PC-9 (cell line): Measurements from ENCODE around the gene CA12. TPM values are rescaled to one million over a fixed set of nuclear protein-coding genes. Genes with fewer than 3 reads are reported as not detected.
A peak's percentile ranks its signal among the peaks of the same experiment; 100 is the strongest.

Source experiments
- BruUV-seq: library from RNA; stranded (reverse); fragments of 400-500 nt; replicated peaks from 2 replicates; lab custom pipeline; 2021; lab: Mats Ljungman, UMichigan
- CTCF ChIA-PET: fragments of 300-600 bp; sonication (Branson Sonifier 250); formaldehyde crosslinking; loops from one replicate; lab custom pipeline; 2022; ENCODE audit warnings: antibody characterized with exemption; lab: Charles Lee
- POLR2A ChIA-PET: fragments of 300-600 bp; sonication (Branson Sonifier 250); formaldehyde crosslinking; loops from one replicate; lab custom pipeline; 2022; ENCODE audit warnings: antibody characterized with exemption; ENCODE audit not compliant: unreplicated experiment; lab: Charles Lee
- DNase-seq, 2 experiments: peaks; one replicate each; pipeline versions ENCODE4 v3.0.0 to v3.0.0-alpha.2; 2015 to 2022; ENCODE audit warnings: mixed read lengths in 1 of 2
- H2AFZ ChIP-seq: fragments of 200-600 bp; sonication (generic); 2 replicates; pipeline ENCODE4 v1.8.1; 2017; ENCODE audit warnings: antibody characterized with exemption
- H3F3A ChIP-seq: fragments of 200-600 bp; sonication (generic); 2 replicates; pipeline ENCODE4 v1.8.1; 2017; ENCODE audit warnings: antibody characterized with exemption, mild to moderate bottlenecking, low read depth; ENCODE audit not compliant: insufficient read depth
- H3K27ac ChIP-seq: fragments of 200-600 bp; sonication (generic); 2 replicates; pipeline ENCODE4 v1.6.1; 2016; ENCODE audit warnings: mixed run types
- H3K27me3 ChIP-seq: fragments of 200-600 bp; sonication (generic); 2 replicates; pipeline ENCODE4 v1.6.1; 2016; ENCODE audit warnings: low read depth, mixed run types; ENCODE audit not compliant: insufficient read depth
- H3K36me3 ChIP-seq: fragments of 200-600 bp; sonication (generic); 2 replicates; pipeline ENCODE4 v1.6.1; 2016; ENCODE audit warnings: low read depth, mixed run types
- H3K4me1 ChIP-seq: fragments of 200-600 bp; sonication (generic); replicated peaks from 2 replicates; pipeline ENCODE4 v1.6.1; 2016; ENCODE audit warnings: mixed run types; ENCODE audit not compliant: insufficient read depth
- H3K4me2 ChIP-seq: fragments of 200-600 bp; sonication (generic); 2 replicates; pipeline ENCODE4 v1.6.1; 2017; ENCODE audit warnings: mixed run types
- H3K4me3 ChIP-seq: fragments of 200-600 bp; sonication (generic); 2 replicates; pipeline ENCODE4 v1.6.1; 2016; ENCODE audit warnings: mixed run types
- H3K79me2 ChIP-seq: fragments of 200-600 bp; sonication (generic); 2 replicates; pipeline ENCODE4 v1.6.1; 2017; ENCODE audit warnings: low read depth, mixed run types
- H3K9me2 ChIP-seq: fragments of 200-600 bp; sonication (generic); 2 replicates; pipeline ENCODE4 v1.8.1; 2017; ENCODE audit warnings: mild to moderate bottlenecking; ENCODE audit not compliant: insufficient read depth
- H3K9me3 ChIP-seq: fragments of 200-600 bp; sonication (generic); 2 replicates; pipeline ENCODE4 v1.8.1; 2016; ENCODE audit warnings: low read depth; ENCODE audit not compliant: insufficient read depth
- H4K20me1 ChIP-seq: fragments of 200-600 bp; sonication (generic); 2 replicates; pipeline ENCODE4 v1.8.1; 2017; ENCODE audit not compliant: insufficient read depth
- EZH2 ChIP-seq: fragments of 200-600 bp; sonication (generic); IDR thresholded peaks from 2 replicates; pipeline ENCODE4 v1.8.0; 2017; ENCODE audit warnings: antibody characterized with exemption, low read depth
- intact Hi-C: fragments of 100-400 bp; cut with micrococcal nuclease; formaldehyde crosslinking; loops from one replicate; pipeline ENCODE4 v1.10.0; 2022; ENCODE audit not compliant: unreplicated experiment
- total RNA-seq: library from RNA; stranded (reverse); gene quantifications from 2 replicates; pipeline ENCODE4 v1.2.3, GENCODE V29; 2021
- TF ChIP-seq, protein P1 (sequence below): fragments of 200-600 bp; sonication (generic); conservative IDR thresholded peaks from 2 replicates; pipeline ENCODE4 v1.6.1; 2017; ENCODE audit warnings: mixed run types, antibody characterized with exemption, mild to moderate bottlenecking, moderate library complexity

The CA12 gene
- total RNA-seq, 1 experiment from 2014 or later: 4.6 TPM

DNA sequence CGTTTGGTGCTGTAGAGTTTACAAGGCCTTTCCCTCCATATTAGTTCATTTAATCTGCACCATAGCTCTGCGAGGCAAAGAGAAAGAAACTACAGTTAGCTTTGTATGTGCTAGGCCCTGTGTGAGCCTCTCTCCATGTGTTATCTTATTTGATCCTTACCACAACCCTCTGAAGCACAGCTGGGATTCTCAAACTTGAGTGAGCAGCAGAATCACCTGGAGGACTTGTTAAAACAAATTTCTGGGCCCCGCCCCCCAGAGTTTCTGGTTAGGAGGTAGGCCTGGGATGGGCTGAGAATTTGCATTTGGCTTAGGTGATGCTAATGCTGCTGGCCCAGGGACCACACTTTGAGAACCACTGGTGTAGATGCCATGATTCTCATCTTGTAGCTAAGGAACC, 12.3 kb downstream of the CA12 start:
- no peak overlapping the region for H3K4me2 ChIP-seq
- H2AFZ ChIP-seq: no peak overlapping the region
- TF ChIP-seq EZH2: no peak
- TF ChIP-seq, protein P1, sequence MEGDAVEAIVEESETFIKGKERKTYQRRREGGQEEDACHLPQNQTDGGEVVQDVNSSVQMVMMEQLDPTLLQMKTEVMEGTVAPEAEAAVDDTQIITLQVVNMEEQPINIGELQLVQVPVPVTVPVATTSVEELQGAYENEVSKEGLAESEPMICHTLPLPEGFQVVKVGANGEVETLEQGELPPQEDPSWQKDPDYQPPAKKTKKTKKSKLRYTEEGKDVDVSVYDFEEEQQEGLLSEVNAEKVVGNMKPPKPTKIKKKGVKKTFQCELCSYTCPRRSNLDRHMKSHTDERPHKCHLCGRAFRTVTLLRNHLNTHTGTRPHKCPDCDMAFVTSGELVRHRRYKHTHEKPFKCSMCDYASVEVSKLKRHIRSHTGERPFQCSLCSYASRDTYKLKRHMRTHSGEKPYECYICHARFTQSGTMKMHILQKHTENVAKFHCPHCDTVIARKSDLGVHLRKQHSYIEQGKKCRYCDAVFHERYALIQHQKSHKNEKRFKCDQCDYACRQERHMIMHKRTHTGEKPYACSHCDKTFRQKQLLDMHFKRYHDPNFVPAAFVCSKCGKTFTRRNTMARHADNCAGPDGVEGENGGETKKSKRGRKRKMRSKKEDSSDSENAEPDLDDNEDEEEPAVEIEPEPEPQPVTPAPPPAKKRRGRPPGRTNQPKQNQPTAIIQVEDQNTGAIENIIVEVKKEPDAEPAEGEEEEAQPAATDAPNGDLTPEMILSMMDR: no peak
- H3K27me3 ChIP-seq: no peaks in the 10 kb centered on the region
- peaks cover 12% of the 10 kb centered on the region; the same call in 1 of the 2 replicates for H3F3A ChIP-seq
- CTCF ChIA-PET: no interaction called here
- POLR2A ChIA-PET: interaction anchor here (0.6 kb wide), 1 partner anchor 1275 kb away, joined by 13 read pairs; no protein-coding TSS in a partner anchor
- no peaks in the 10 kb centered on the region for H3K9me3 ChIP-seq
- no TSS peak for BruUV-seq
- intact Hi-C loops: no loop called here
- H3K27ac ChIP-seq: no peak overlapping the region
- no peaks in the 10 kb centered on the region for H3K79me2 ChIP-seq
- H3K4me1 ChIP-seq: peaks cover 31% of the 10 kb centered on the region
- H4K20me1 ChIP-seq: no peaks in the 10 kb centered on the region
- H3K9me2 ChIP-seq: no peaks in the 10 kb centered on the region
- no peaks in the 10 kb centered on the region for H3K36me3 ChIP-seq
- DNase-seq: no peak
- H3K4me3 ChIP-seq: no peak overlapping the region

DNA sequence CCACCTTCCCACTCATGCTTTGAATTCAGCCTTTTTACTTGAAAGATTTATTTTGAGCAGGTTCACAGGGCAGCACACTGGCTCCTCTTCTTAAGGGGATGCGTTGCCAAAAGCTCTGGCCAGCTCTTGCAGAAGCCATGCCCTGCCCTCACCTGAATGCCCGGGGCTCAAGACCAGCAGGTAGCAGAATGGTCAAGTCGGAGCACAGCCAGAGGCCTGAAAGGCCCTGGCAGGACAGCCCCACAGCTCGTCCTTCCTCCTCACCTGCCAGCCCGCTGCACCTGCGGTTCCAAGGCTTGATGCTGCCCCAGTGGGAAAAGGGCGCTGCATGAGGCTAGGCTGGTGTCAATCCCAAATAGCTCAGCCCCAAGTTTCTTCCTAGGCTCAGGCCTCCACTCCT, 13.1 kb downstream of the CA12 start:
- POLR2A ChIA-PET: no interaction called here
- intact Hi-C loops: no loop called here
- H3F3A ChIP-seq: peaks cover 11% of the 10 kb centered on the region; the same call in 1 of the 2 replicates
- no peak for TF ChIP-seq EZH2
- TF ChIP-seq, protein P1: no peak
- DNase-seq: no peak
- H4K20me1 ChIP-seq: no peaks in the 10 kb centered on the region
- CTCF ChIA-PET: no interaction called here
- H3K27me3 ChIP-seq: no peaks in the 10 kb centered on the region
- no peaks in the 10 kb centered on the region for H3K36me3 ChIP-seq
- BruUV-seq: no TSS peak
- no peak overlapping the region for H2AFZ ChIP-seq
- no peaks in the 10 kb centered on the region for H3K79me2 ChIP-seq
- no peaks in the 10 kb centered on the region for H3K9me3 ChIP-seq
- no peak overlapping the region for H3K4me3 ChIP-seq
- H3K4me2 ChIP-seq: no peak overlapping the region
- peaks cover 28% of the 10 kb centered on the region for H3K4me1 ChIP-seq
- no peaks in the 10 kb centered on the region for H3K9me2 ChIP-seq
- H3K27ac ChIP-seq: no peak overlapping the region

DNA sequence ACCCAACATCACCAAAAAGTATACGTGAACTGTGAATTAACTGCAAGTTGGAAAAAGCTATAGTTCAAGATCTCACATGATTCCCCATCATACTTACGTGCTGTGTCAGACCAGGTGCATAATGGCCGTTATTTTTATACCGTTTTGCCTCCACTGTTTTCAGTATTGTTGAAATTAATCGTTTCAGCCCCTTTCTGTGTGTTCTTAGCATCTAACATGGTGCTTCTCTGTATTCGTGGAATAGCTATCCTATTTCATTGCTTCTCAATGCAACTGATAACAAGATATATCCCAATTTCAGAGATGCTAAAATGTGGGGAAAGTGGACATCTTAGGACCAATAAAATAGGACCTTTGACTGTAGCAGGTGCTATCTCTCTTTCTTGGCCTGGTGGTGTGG, 13.7 kb downstream of the CA12 start:
- ChIA-PET POLR2A (no interaction called here), CTCF (no interaction called here)
- H3K79me2 ChIP-seq: no peaks in the 10 kb centered on the region
- no peak for DNase-seq
- H3K4me1 ChIP-seq: peaks cover 23% of the 10 kb centered on the region
- peaks cover 11% of the 10 kb centered on the region; the same call in 1 of the 2 replicates for H3F3A ChIP-seq
- peak overlapping the region; percentile 33; the same call in 1 of the 2 replicates for H3K4me2 ChIP-seq
- no peaks in the 10 kb centered on the region for H3K9me3 ChIP-seq
- no peaks in the 10 kb centered on the region for H3K27me3 ChIP-seq
- no peaks in the 10 kb centered on the region for H4K20me1 ChIP-seq
- no peak for TF ChIP-seq EZH2
- TF ChIP-seq, protein P1: no peak
- BruUV-seq: no TSS peak
- intact Hi-C loops: no loop called here
- no peaks in the 10 kb centered on the region for H3K36me3 ChIP-seq
- peak overlapping the region; percentile 58; the same call in 1 of the 2 replicates for H3K27ac ChIP-seq
- H2AFZ ChIP-seq: no peak overlapping the region
- no peak overlapping the region for H3K4me3 ChIP-seq
- H3K9me2 ChIP-seq: no peaks in the 10 kb centered on the region
